NCI-H1694 treated with DMSO at 0.1 percent for 48 hours (cell line): ENCODE results near the gene TUBA1B.
"Not testable (repeated sequence)": the region's sequence is repeated elsewhere in the genome, so short reads cannot be mapped to it uniquely, and the experiment has no call there.

Experiments
- DNase-seq: peaks from one replicate; lab custom pipeline; 2025; lab: John Stamatoyannopoulos, UW

The TUBA1B gene

DNA sequence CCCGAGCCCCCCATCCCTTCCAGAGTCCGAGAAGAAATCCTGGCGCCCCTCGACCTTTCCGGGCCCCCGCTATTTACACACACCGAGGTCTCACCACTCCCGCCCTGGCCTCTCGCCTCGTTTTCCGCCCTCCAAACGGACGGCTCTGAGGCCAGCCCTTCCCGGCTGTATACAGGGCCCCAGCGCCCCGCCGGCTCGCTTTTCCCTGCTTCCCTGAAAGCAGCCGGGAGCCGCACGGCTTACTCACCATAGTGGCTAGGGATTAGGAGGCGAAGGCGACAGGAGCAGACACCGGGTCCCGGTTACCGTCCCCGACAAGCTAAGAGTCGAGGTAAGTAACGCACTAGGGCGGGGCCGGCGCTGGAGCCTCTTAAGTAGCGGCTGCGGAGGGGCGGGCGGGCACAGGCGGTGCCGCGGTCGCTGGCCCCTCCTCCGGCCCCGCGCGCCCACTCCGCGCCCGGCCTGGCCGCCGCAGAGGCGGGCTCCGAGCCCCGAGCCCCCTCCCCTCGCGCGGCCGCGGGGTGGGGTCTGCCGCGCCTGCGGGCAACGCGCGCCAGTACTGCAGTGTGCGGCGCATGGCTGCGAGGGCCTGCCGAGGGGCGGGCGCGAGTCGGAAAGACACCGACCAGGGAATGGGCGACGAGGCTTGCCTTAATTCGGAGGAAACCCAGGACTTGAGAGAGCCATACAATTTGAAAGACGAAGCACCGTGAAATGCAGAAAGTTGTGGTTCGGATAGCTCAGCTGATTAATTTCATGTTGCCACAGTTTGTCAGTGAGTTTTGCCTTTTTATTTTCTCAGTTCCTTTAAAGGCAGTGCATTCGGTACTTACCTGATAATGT lies at the start of gene TUBA1B:
Gene TUBA1B (minus strand): TSS at position 345 of the 843 bp plus-strand sequence. CDS start 95 bp downstream, at position 250.
- DNase-seq: peak; percentile 76

DNA sequence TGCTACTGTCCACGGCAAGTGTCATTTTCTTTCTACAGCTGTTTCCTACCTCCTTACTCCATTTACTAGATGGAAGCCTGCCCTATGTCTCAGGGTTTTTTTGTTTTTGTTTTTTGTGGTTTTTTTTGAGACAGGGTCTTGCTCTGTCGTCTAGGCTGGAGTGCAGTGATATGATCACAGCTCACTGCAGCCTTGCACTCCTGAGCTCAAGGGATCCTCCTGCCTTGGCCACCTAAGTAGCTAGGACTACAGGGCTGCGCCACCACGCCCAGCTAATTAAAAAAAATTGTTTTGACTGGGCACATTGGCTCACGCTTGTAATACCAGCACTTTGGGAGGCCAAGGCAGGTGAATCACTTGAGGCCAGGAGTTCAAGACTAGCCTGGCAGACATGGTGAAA lies 43.0 kb upstream of the TUBA1B start:
- DNase-seq: no peak

DNA sequence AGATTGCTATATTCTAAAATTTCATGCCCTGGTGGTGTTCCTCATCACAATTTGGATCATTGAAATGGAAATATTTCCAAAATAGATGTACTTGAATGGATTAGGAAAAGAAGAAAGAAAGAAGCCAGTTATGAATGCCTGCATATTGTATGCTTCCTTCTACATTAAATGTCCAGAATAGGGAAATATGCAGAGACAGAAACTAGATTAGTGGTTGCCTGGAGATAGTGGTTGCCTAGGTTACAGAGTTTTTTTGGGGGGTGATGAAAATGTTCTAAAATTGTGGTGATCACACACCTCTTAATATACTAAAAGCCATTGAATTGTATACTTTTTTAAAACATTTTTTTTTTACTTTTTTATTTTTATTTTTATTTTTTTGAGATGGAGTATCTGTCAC lies 39.7 kb upstream of the TUBA1B start:
- DNase-seq: no peak

DNA sequence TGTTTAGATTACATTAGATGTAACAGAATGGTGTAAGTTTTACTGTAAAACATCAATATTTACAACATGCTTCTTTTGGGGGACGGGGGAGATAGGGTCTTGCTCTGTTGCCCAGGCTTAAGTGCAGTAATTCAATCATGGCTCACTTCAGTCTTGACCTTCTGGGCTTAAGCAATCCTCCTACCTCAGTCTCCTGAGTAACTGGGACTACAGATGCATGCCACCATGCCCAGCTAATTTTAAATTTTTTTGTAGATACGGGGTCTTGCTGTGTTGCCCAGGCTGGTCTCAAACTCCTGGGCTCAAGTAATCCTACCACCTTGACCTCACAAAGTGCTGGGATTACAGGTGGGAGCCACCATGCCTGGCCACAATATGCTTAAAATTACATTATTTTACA lies 33.9 kb upstream of the TUBA1B start:
- DNase-seq: no peak

DNA sequence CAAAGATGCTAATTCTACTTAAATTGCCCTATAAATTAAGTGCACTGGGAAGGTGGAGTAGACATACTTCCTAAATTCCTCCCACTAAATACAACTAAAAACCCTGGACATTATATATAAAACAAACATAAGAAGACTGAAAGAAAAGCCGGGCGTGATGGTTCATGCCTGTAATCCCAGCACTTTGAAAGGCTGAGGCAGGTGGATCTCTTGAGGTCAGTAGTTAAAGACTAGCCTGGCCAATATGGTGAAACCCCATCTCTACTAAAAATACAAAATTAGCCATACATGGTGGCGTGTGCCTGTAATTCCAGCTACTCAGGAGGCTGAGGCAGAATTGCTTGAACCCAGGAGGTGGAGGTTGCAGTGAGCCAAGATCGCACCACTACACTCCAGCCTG lies 30.7 kb upstream of the TUBA1B start:
- not testable (repeated sequence) for DNase-seq

DNA sequence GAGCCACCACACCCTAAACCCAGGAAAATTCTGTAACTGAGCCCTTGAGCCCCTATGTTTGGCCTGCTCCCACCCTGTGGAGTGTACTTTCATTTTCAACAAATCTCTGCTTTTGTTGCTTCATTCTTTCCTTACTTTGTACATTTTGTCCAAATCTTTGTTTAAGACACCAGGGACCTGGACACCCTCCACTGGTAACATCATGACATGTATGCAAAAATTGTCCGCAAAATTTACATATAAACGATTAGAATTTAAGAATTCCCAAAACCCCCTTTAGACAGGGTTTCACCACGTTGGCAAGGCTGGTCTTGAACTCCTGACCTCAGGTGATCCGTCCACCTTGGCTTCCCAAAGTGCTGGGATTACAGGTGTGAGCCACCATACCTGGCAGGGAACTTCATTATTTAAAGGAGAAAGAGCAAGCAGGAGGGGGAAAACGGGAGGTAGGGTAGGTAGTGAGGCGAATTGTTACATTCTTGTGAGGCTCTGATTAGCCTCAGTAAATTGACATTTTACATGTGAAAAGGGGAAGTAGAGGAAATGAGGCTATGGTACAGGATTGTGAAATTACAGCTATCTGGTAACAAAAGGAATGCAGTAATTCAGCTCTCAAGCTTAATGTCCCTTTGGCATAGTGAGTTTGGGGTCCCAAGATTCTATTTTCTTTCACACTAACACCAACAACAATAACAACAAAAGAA lies 30.0 kb upstream of the TUBA1B start:
- DNase-seq: no peak

DNA sequence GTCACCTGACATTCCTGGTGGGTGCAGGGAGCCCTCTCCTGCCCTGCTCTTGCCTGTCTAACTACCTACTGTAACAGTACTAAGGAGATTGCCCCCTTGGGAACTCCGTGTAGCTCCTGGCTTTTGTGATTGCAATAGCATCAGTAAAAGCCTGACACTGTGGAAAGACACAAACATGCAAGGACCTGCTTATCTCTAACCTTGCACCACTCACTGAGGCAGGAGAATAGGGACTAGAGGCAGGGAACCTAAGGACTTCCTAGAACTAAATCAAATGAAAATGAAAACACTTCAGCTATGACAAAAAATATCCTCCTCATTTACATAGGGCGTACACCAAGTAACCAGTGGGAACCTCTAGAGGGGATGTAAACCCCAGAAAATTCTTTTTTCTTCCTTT lies 29.2 kb upstream of the TUBA1B start:
- no peak for DNase-seq

DNA sequence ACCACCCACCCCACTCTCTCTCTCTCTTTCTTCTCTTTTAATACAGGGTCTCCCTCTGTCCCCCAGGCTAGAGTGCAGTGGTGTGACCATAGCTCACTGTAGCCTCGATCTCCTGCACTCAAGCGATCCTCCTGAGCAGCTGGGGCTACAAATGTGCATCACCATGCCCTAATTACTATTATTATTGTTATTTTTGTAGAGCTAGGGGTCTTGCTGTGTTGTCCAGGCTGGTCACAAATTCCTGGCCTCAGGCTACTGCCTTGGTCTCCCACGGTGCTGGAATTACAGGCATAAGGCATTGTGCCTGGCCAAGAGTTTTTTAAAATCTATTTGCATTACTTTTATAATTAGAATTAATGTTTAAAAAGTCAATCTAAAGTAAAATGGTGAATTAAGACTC lies 23.0 kb upstream of the TUBA1B start:
- DNase-seq: no peak

DNA sequence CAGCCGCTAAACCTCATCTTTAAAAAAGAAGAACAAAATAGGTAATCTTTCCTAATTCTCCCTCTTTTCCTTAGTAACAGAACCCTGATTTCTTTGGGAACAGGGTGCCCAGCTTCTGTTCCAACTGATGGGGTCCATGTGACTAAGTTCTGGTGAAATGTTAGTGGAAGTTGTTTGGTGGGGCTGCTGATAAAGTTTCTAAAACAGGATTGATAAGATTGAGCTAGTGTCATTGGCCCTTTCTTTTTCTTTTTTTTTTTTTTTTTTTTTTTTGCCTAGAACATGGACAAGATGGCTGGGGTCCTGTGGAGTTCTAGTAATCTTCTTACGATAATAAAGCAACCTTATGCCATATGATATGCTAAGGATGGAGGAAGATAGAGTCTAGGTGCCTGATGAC lies 16.2 kb upstream of the TUBA1B start:
- DNase-seq: no peak

DNA sequence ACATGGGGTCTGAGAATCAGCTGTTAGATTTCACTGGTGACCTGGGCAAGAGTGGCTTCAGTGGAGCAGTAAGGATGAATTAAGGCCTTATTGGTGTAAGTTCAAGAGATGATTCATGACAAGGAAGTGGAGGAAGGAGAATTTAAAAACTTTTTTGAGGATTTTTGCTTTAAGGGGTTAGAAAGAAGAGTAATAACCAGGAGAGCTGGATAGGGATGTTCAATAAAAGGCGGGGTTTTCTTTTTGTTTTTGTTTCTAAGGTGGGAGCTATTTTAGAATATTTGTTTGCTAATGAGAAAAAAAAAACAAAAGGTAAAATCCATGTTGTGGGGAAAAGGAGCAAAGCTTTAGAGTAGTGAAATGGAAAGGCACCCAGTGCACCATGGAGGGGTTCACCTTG lies 15.2 kb upstream of the TUBA1B start:
- no peak for DNase-seq

DNA sequence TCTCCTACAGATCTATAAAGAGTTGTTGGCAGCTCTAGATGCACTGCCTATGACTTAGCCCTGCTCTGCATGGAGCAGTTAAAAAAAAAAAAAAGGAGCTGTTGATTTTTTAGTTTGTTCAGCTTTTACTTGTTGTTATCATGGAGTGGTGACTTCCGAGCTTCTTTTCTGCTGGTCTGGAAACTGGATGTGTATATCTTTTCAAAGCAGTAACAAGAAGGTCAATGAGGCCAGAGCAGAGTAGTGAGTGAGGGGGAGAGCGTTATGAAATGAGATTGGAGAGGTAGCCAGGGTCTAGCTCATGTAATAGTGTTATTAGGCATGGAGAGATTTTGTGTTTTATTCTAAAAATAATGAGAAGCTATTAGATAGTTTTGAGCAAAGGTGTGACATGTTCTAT lies 13.2 kb upstream of the TUBA1B start:
- no peak for DNase-seq

DNA sequence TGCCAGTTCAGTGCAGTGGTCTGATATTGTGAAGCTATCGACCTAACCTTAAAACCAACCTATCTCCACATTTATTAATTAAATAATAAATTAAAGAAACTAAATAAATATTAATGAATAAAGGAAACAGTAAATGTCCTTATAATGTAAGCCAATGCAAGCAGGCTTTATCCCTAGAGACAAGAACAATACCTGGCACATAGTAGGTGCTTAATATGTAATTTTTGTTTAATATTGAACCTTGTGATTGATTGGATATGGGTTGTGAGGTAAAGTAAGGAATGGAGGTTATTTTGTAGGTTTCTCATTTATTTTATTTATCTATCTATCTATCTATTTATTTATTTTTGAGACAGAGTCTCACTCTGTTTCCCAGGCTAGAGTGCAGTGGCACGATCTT lies 7.8 kb upstream of the TUBA1B start:
- no peak for DNase-seq

DNA sequence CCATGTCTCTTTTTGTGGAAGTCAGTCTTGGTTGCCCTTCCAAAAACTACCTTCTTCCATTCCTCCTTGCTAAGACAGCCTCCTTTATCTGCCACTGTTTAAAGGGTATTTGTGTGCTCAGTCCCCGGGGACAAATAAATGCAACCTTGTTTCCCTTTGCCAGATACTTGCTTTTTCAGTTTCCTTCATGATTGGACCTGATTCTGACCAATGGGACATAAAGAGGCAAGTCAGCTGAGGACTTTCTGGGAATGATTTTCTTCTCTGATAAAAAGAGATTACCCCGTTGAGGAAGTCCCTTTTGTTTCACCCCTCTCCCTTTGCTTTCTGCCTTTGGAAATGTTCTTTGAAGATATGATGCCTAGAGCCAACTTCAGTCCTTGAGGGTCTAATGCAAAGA lies 7.4 kb upstream of the TUBA1B start:
- no peak for DNase-seq

DNA sequence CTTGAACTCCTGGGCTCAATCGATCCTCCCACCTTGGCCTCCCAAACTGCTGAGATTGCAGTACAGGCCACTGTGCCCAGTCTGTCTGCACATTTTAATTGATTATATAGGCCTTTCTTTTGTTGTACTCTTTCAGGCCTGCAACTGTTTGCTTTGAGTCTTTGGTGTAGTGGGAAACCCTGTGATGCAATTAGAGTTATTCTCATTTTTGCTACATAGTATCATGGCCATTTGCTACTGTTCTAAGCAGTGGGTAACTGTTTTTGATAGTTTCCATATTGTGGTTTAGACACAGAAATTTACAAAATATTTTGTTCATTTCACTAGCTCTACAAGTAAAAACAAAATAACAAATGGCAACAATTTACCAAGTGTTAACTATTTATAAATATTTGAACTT lies 6.3 kb upstream of the TUBA1B start:
- DNase-seq: no peak

DNA sequence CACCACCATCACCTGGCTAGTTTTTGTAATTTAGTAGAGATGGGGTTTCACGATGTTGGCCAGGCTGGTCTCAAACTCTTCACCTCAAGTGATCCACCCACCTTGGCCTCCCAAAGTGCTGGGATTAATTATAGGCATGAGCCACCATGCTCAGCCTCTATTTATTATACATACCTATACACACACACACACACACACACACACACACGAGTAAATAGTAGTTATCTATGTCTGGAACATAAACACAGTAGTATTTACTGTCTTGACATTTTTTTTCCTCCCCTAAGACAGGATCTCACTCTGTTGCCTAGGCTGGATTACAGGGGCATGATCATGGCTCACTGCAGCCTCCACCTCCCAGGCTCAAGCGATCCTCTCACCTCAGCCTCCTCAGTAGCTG lies 5.8 kb upstream of the TUBA1B start:
- not testable (repeated sequence) for DNase-seq

DNA sequence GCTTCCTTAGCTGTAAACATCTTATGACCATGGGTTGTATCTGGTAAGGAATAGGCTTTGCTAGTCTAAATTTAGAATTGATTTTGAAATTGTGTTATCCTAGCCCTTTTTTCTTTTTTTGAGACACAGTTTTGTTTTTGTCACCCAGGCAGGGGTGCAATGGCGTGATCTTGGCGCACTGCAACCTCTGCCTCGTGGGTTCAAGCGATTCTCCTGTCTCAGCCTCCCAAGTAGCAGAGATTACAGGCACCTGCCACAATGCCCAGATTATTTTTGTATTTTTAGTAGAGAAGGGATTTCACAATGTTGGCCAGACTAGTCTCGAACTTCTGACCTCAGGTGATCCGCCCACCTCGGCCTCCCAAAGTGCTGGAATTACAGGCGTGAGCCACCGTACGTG lies 2.4 kb upstream of the TUBA1B start:
- no peak for DNase-seq

DNA sequence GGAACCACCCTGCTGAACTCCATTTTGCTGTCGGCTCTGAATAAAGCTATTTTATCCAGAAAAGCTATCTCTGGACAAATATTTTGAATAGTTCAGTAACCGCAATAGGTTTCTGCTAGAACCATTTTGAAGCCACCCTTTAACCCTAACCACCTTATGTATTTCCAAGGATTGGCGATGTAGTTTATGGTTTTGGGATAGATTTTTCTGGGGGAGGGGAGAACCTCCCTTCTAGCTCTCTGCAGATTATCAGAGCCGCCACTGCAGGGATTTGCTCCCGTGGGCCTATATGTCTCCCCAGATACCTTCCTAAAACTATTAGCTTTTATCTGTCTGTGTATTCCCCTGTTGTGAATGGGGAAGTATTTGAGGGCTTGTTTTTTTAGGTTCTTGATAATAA lies 1.8 kb upstream of the TUBA1B start:
- DNase-seq: peak; percentile 45

DNA sequence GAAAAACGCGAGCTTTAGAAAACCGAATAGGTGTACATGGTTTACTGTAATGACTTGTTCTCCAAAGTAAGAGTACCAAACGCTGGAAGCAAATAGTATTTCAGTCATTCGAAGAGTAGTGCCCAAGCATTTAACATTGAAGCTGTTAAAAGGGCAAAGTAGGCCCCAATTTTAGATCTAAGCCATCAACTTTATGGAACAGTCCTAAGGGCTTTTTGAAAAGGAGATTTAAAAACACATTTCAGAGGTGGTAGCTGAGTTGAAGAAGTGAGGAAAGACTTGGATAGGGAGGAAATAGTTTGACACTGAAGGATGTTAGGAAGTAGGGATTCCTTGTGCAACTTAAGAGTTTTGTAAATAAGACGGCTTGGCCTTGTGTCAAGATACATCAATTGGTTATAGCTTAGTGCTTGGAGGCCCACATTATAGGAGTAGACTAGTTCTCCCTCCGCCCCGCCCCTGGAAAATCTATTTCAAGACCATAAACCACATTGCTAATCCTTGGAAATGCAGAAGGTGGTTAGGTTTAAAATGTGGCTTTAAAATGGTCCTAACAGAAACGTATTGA lies 783 bp upstream of the TUBA1B start:
- peak; percentile 49 for DNase-seq

DNA sequence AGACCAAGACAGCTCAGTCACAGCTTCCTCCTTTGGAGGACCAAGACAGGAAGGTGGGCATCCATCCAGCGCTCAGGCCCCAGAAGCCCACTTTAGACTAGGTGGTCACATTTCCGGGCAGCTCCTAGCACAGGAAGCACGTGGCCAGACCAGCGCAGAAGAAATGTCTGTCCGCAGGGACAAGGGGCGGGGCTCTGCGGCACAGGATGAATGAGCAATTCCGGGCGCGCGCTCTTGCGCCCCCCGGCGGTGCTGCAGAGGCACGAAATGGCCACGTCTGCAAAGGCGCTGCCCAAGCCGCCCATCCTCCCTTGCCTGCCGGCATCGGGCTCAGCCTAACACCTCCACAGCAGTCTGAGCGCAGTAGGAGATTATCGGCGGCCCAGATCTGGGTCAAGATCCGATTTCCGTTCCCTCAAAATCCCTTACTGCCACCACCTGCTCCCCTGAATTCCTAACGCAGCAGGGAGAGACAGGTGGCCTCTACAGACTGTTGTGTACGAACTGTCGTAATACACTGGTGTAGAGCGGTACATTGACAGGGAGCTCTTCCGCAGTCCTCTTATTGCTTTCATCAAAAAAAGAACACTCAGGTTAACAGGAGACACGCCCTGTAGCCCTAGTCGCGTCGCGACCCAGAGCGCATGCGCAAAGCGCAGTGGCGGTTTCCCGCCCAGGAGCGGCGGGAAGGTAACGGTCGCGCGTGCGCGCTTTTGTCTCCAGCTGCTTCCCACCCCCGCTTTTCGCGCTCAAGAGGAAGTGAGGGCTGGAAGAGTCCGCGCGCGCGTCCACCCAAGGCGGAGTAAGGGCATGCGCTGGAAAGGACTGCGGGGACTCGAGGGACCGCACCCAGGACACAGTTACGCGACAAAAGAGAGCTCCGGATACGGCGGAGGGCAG lies 794 bp downstream of the TUBA1B start:
- peak; percentile 64 for DNase-seq

DNA sequence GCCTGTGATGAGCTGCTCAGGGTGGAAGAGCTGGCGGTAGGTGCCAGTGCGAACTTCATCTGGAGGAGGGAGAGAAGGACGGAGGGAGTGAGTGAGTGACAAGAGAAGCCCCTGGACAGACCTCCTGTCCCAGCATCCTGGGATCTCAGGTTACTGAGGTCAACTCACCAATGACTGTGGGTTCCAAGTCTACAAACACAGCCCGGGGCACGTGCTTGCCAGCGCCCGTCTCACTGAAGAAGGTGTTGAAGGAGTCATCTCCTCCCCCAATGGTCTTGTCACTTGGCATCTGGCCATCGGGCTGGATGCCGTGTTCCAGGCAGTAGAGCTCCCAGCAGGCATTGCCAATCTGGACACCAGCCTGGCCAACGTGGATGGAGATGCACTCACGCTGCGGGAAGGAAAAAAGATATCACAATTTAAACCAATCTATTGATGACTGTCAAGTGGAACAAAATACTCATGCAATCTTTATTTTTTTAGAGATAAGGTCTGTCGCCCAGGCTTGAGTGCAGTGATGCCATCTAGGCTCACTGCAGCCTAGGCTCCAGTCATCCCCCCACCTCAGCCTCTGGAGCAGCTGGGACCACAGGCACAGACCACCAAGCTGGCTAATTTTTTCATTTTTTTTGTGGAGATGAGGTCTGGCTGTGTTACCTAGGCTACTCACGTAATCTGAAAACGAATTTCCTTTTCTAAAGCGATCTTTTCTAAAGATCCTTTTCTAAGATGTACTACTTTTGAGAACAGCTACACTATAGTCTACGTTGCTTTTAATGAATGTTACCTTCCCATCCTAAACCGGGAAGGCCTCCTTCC lies 1.7 kb downstream of the TUBA1B start:
- no peak for DNase-seq

DNA sequence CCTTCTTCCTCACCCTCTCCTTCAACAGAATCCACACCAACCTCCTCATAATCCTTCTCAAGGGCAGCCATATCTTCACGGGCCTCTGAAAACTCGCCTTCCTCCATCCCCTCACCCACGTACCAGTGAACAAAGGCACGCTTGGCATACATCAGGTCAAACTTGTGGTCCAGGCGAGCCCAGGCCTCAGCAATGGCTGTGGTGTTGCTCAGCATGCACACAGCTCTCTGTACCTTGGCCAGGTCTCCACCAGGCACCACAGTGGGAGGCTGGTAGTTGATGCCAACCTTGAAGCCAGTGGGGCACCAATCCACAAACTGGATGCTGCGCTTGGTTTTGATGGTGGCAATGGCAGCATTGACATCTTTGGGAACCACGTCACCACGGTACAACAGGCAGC lies 3.2 kb downstream of the TUBA1B start:
- DNase-seq: not testable (repeated sequence)
